Middle frontal gyrus (tissue), 1 donor: Measurements from ENCODE around the gene PDE6B.

Experiments
- DNase-seq: peaks from one replicate; pipeline ENCODE4 v3.0.0-alpha.2; 2015; ENCODE audit warnings: low spot score; ENCODE audit errors: extremely low spot score

PDE6B gene

GRCh38 chr4:600850-601515 is 24.4 kb upstream of the PDE6B start:
- peak; percentile 28 for DNase-seq

GRCh38 chr4:601612-602558 is 23.5 kb upstream of the PDE6B start:
- DNase-seq, result no peak

- DNase-seq, result no peak
These were observed 22.8 kb upstream of the PDE6B start for GRCh38 chr4:602559-602942.

GRCh38 chr4:604131-604530 is 21.2 kb upstream of the PDE6B start:
- no peak for DNase-seq

GRCh38 chr4:605702-606425 is 19.5 kb upstream of the PDE6B start:
- DNase-seq, result no peak

- no peak for DNase-seq
These were observed 17.1 kb upstream of the PDE6B start for GRCh38 chr4:608236-608635.

GRCh38 chr4:609400-610050 is 15.8 kb upstream of the PDE6B start:
- DNase-seq, result no peak

- DNase-seq, result no peak
These were observed 14.7 kb upstream of the PDE6B start for GRCh38 chr4:610411-611261.

GRCh38 chr4:612052-612748 is 13.2 kb upstream of the PDE6B start:
- no peak for DNase-seq

GRCh38 chr4:612749-613125 is 12.6 kb upstream of the PDE6B start:
- no peak for DNase-seq

GRCh38 chr4:613126-613525 is 12.2 kb upstream of the PDE6B start:
- DNase-seq, result no peak

- DNase-seq, result no peak
These were observed 9.3 kb upstream of the PDE6B start for GRCh38 chr4:616091-616490.

- no peak for DNase-seq
These were observed 8.3 kb upstream of the PDE6B start for GRCh38 chr4:616911-617643.

- no peak for DNase-seq
These were observed 7.4 kb upstream of the PDE6B start for GRCh38 chr4:617644-618641.

- no peak for DNase-seq
These were observed 5.2 kb upstream of the PDE6B start for GRCh38 chr4:620201-620600.

- no peak for DNase-seq
These were observed 4.5 kb upstream of the PDE6B start for GRCh38 chr4:620851-621261.

- DNase-seq, result no peak
These were observed 3.9 kb upstream of the PDE6B start for GRCh38 chr4:621296-622070.
